Progenitor cell of endocrine pancreas (in vitro differentiated cells): ENCODE results near the gene LRRC18. TPM values are rescaled to one million over a fixed set of nuclear protein-coding genes. Genes with fewer than 3 reads are reported as not detected.

ENCODE experiments used
- DNase-seq: peaks from one replicate; pipeline ENCODE4 v3.0.0; 2021; ENCODE audit warnings: low spot score; ENCODE audit not compliant: unreplicated experiment
- H3K27ac Mint-ChIP-seq: 2 replicates; pipeline ENCODE4 v1.8.0; 2021; ENCODE audit warnings: mild to moderate bottlenecking, moderate library complexity, mixed read lengths
- H3K27me3 Mint-ChIP-seq: 2 replicates; pipeline ENCODE4 v1.8.0; 2021; ENCODE audit warnings: mixed read lengths
- H3K36me3 Mint-ChIP-seq: 2 replicates; pipeline ENCODE4 v1.8.0; 2022; ENCODE audit warnings: mixed read lengths; ENCODE audit not compliant: insufficient read depth
- H3K4me1 Mint-ChIP-seq: 2 replicates; pipeline ENCODE4 v1.8.0; 2021; ENCODE audit warnings: low read depth, mixed read lengths
- H3K4me3 Mint-ChIP-seq: 2 replicates; pipeline ENCODE4 v1.8.0; 2021; ENCODE audit warnings: low read depth, mild to moderate bottlenecking, moderate library complexity, mixed read lengths
- H3K9me3 Mint-ChIP-seq: 2 replicates; pipeline ENCODE4 v1.8.0; 2021; ENCODE audit warnings: low read depth, mixed read lengths
- CTCF ChIP-seq: fragments of 200-600 bp; sonication (generic); IDR thresholded peaks from one replicate; pipeline ENCODE4 v1.5.0; 2021; ENCODE audit warnings: antibody characterized with exemption, mild to moderate bottlenecking; ENCODE audit not compliant: unreplicated experiment
- total RNA-seq: library from RNA; stranded (reverse); gene quantifications from 2 replicates; pipeline ENCODE4 v1.2.1, GENCODE V29; 2021

Gene LRRC18
- total RNA-seq, 1 donor from 2014 or later = not detected

- DNase-seq = no peak
- H3K27ac Mint-ChIP-seq = no peak overlapping the region
- no peaks in the 10 kb centered on the region for H3K36me3 Mint-ChIP-seq
- H3K4me1 Mint-ChIP-seq = no peaks in the 10 kb centered on the region
- H3K27me3 Mint-ChIP-seq = peaks cover 3% of the 10 kb centered on the region
- H3K9me3 Mint-ChIP-seq = no peaks in the 10 kb centered on the region
- no peak overlapping the region for H3K4me3 Mint-ChIP-seq
- TF ChIP-seq CTCF = no peak
Observed at GRCh38 chr10:48898426-48898825, 41.2 kb downstream of the LRRC18 start.

GRCh38 chr10:48897441-48897790, 42.2 kb downstream of the LRRC18 start:
- no peaks in the 10 kb centered on the region for H3K9me3 Mint-ChIP-seq
- H3K4me3 Mint-ChIP-seq = no peak overlapping the region
- peaks cover 3% of the 10 kb centered on the region for H3K27me3 Mint-ChIP-seq
- DNase-seq = no peak
- TF ChIP-seq CTCF = no peak
- no peaks in the 10 kb centered on the region for H3K4me1 Mint-ChIP-seq
- no peak overlapping the region for H3K27ac Mint-ChIP-seq
- H3K36me3 Mint-ChIP-seq = no peaks in the 10 kb centered on the region

- no peak for DNase-seq
- H3K27me3 Mint-ChIP-seq = peaks cover 3% of the 10 kb centered on the region
- no peak for TF ChIP-seq CTCF
- no peaks in the 10 kb centered on the region for H3K36me3 Mint-ChIP-seq
- no peak overlapping the region for H3K4me3 Mint-ChIP-seq
- H3K27ac Mint-ChIP-seq = no peak overlapping the region
- H3K9me3 Mint-ChIP-seq = no peaks in the 10 kb centered on the region
- H3K4me1 Mint-ChIP-seq = no peaks in the 10 kb centered on the region
Observed at GRCh38 chr10:48896756-48897440, 42.7 kb downstream of the LRRC18 start.

- peaks cover 3% of the 10 kb centered on the region for H3K27me3 Mint-ChIP-seq
- H3K4me1 Mint-ChIP-seq = no peaks in the 10 kb centered on the region
- H3K27ac Mint-ChIP-seq = no peak overlapping the region
- no peak overlapping the region for H3K4me3 Mint-ChIP-seq
- no peak for TF ChIP-seq CTCF
- no peak for DNase-seq
- no peaks in the 10 kb centered on the region for H3K9me3 Mint-ChIP-seq
- no peaks in the 10 kb centered on the region for H3K36me3 Mint-ChIP-seq
Observed at GRCh38 chr10:48895803-48896195, 43.8 kb downstream of the LRRC18 start.

GRCh38 chr10:48894911-48895802, 44.5 kb downstream of the LRRC18 start:
- no peak overlapping the region for H3K27ac Mint-ChIP-seq
- H3K36me3 Mint-ChIP-seq = no peaks in the 10 kb centered on the region
- H3K27me3 Mint-ChIP-seq = peaks cover 5% of the 10 kb centered on the region
- no peaks in the 10 kb centered on the region for H3K9me3 Mint-ChIP-seq
- no peak overlapping the region for H3K4me3 Mint-ChIP-seq
- H3K4me1 Mint-ChIP-seq = no peaks in the 10 kb centered on the region
- no peak for TF ChIP-seq CTCF
- DNase-seq = no peak
